CD14-positive monocyte (primary cell): ENCODE data around the gene PHF21B. TPM values are rescaled to one million over a fixed set of nuclear protein-coding genes. Genes with fewer than 3 reads are reported as not detected.

ENCODE experiments used
- DNase-seq, 3 donors: peaks; one replicate each; pipeline ENCODE4 v3.0.0-alpha.2; 2011 to 2022
- H2AFZ ChIP-seq: 2 replicates; pipeline ENCODE4 v1.6.0; 2012; ENCODE audit warnings: mild to moderate bottlenecking, low read depth, low read length, inconsistent platforms; ENCODE audit not compliant: insufficient read depth, poor library complexity, severe bottlenecking
- H3K27ac ChIP-seq, 2 donors: 1 replicate in 1 of 2; 2 replicates in 1 of 2; pipeline ENCODE4 v1.5.1; 2012 to 2013; ENCODE audit warnings: low read length in 2 of 2, control low read depth in 1 of 2, inconsistent platforms in 1 of 2, low read depth in 1 of 2, mild to moderate bottlenecking in 1 of 2
- H3K27me3 ChIP-seq, 2 donors: one replicate each; pipeline versions ENCODE4 v1.6.0 to v1.6.1; 2011 to 2013; ENCODE audit warnings: low read length in 2 of 2; ENCODE audit not compliant: control insufficient read depth in 2 of 2, insufficient read depth in 2 of 2
- H3K36me3 ChIP-seq, 2 donors: replicated peaks in 1 of 2; 1 replicate in 1 of 2; 2 replicates in 1 of 2; pipeline versions ENCODE4 v1.5.1 to v1.6.1; 2012 to 2013; ENCODE audit warnings: low read length in 2 of 2, control low read depth in 1 of 2, inconsistent platforms in 1 of 2, mild to moderate bottlenecking in 1 of 2; ENCODE audit not compliant: insufficient read depth in 2 of 2, control insufficient read depth in 1 of 2
- H3K4me1 ChIP-seq, 2 donors: 1 replicate in 1 of 2; 2 replicates in 1 of 2; pipeline versions ENCODE4 v1.5.1 to v1.6.1; 2012 to 2013; ENCODE audit warnings: low read length in 2 of 2, control low read depth in 1 of 2, inconsistent platforms in 1 of 2, mild to moderate bottlenecking in 1 of 2, moderate library complexity in 1 of 2; ENCODE audit not compliant: insufficient read depth in 2 of 2, control insufficient read depth in 1 of 2
- H3K4me2 ChIP-seq: replicated peaks from 2 replicates; pipeline ENCODE3; 2012; ENCODE audit warnings: low read length, moderate library complexity, mild to moderate bottlenecking; ENCODE audit not compliant: poor library complexity, severe bottlenecking; ENCODE audit errors: extremely low read depth
- H3K4me3 ChIP-seq, 3 experiments: fragments of 200-600 bp in 1 of 3; sonication (generic) in 1 of 3; replicated peaks in 1 of 3; 1 replicate in 2 of 3; 2 replicates in 1 of 3; pipeline ENCODE4 v1.5.1; 2011 to 2013; ENCODE audit warnings: low read length in 3 of 3, mild to moderate bottlenecking in 3 of 3, control low read depth in 2 of 3, low read depth in 2 of 3, inconsistent platforms in 1 of 3, moderate library complexity in 1 of 3
- H3K79me2 ChIP-seq: 2 replicates; pipeline ENCODE4 v1.6.0; 2012; ENCODE audit warnings: mild to moderate bottlenecking, control low read depth, inconsistent platforms, low read length, moderate library complexity; ENCODE audit not compliant: insufficient read depth
- H3K9ac ChIP-seq: 2 replicates; pipeline ENCODE4 v1.6.0; 2017; ENCODE audit warnings: low read length, mild to moderate bottlenecking; ENCODE audit not compliant: insufficient read depth, poor library complexity, severe bottlenecking
- H3K9me3 ChIP-seq, 2 donors: replicated peaks in 1 of 2; 1 replicate in 1 of 2; 2 replicates in 1 of 2; pipeline versions ENCODE4 v1.5.1 to v1.6.1; 2012 to 2013; ENCODE audit warnings: low read length in 2 of 2, control low read depth in 1 of 2; ENCODE audit not compliant: control insufficient read depth in 1 of 2, insufficient read depth in 1 of 2
- H4K20me1 ChIP-seq: 2 replicates; pipeline ENCODE4 v1.6.0; 2012; ENCODE audit warnings: mild to moderate bottlenecking, low read length, control low read depth, moderate library complexity; ENCODE audit not compliant: insufficient read depth
- H3K27ac Mint-ChIP-seq, 7 donors: one replicate each; pipeline ENCODE4 v1.8.0; 2020; ENCODE audit warnings: mild to moderate bottlenecking in 7 of 7, mixed read lengths in 7 of 7, moderate library complexity in 6 of 7, inconsistent platforms in 2 of 7
- H3K27me3 Mint-ChIP-seq, 3 donors: one replicate each; pipeline ENCODE4 v1.8.0; 2021 to 2022; ENCODE audit warnings: low read depth in 3 of 3, mild to moderate bottlenecking in 3 of 3, mixed read lengths in 3 of 3, moderate library complexity in 3 of 3, inconsistent platforms in 1 of 3
- H3K36me3 Mint-ChIP-seq, 2 donors: one replicate each; pipeline ENCODE4 v1.8.0; 2020; ENCODE audit warnings: mixed read lengths in 2 of 2, inconsistent platforms in 1 of 2, mild to moderate bottlenecking in 1 of 2
- H3K4me1 Mint-ChIP-seq: one replicate; pipeline ENCODE4 v1.8.0; 2020; ENCODE audit warnings: mild to moderate bottlenecking, mixed read lengths
- H3K4me3 Mint-ChIP-seq, 2 donors: one replicate each; pipeline ENCODE4 v1.8.0; 2020; ENCODE audit warnings: mild to moderate bottlenecking in 2 of 2, mixed read lengths in 2 of 2, moderate library complexity in 1 of 2
- H3K9me3 Mint-ChIP-seq, 7 donors: one replicate each; pipeline ENCODE4 v1.8.0; 2020 to 2022; ENCODE audit warnings: mixed read lengths in 7 of 7, mild to moderate bottlenecking in 6 of 7, moderate library complexity in 6 of 7, inconsistent platforms in 2 of 7
- WGBS: methylation state at CpG from one replicate; pipeline ENCODE4 v1.1.5; 2013; ENCODE audit warnings: missing lambda C conversion rate; ENCODE audit not compliant: insufficient coverage; 5-methylcytosine and 5-hydroxymethylcytosine counted together
- intact Hi-C, 2 donors: fragments of 100-400 bp; cut with micrococcal nuclease; formaldehyde crosslinking; loops; one replicate each; pipeline versions ENCODE4 v1.15.0 to v1.15.1; 2023
- polyA plus RNA-seq, 3 donors: library from polyadenylated mRNA; depleted of rRNA in 1 of 3; unstranded in 2 of 3; stranded (reverse) in 1 of 3; fragments of 300-500 nt in 2 of 3; fragments of >200 nt in 1 of 3; fragmentation: Illumina TruSeq in 2 of 3; gene quantifications; 1 replicate in 2 of 3; 2 replicates in 1 of 3; pipeline ENCODE4 v1.2.3, GENCODE V29; 2012 to 2021
- TF ChIP-seq, protein P1 (sequence below): fragments of 200-600 bp; IDR thresholded peaks from one replicate; pipeline ENCODE4 v1.8.0; 2022; ENCODE audit warnings: antibody characterized with exemption, mild to moderate bottlenecking

Gene PHF21B
- polyA plus RNA-seq, 3 donors = not detected

DNA sequence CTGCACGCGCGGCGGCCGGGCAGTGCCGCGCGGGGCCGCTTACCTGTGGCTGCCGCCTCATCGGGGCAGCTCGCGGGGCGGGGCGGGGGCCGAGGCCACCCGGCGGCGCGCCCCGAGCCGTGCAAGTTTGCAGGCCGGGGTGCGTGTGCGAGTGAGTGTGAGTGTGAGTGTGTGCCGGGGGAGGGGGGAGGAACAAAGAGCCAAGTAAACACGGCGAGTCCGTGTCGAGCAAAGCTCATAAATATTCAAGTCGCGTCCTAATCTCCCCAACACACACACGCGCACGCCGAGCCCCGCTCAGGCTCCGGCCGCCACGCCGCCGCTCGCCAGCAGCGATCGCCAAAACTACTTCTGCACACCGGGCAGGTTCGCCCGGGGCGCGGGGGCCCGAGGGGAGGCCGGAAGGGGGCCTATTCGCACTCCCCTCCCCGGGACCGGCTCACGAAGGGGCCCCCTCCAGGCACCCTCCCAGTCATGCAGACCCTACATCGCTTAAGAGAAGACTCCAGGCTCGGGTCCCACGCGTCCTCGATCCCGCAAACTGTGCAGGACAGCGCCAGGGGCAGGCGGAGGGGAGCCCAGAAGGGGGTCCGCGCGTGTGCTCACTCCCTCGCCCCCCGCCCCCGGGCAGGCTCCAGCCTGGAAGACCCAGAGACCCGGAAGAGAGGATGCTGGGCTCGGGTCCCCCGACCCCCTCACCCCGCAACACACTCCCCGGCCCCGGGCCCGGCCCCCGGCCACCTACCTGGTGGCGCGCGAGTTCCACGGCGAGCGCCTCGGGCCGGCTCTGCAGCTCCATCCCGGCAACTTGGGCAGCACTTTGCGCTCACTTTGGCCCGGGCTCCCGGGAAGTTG, 827 bp downstream of the PHF21B start:
- no peak overlapping the region for H3K9ac ChIP-seq
- no peak overlapping the region for H2AFZ ChIP-seq
- H3K27ac Mint-ChIP-seq = no peak overlapping the region
- peaks cover 0 to 3% of the 10 kb centered on the region in 2 donors for H3K36me3 Mint-ChIP-seq
- H3K9me3 Mint-ChIP-seq = peaks cover 0 to 17% (median 5%) of the 10 kb centered on the region in 7 donors
- H3K4me3 ChIP-seq = no peak overlapping the region
- no peaks in the 10 kb centered on the region for H4K20me1 ChIP-seq
- peak overlapping the region; percentile 15 for H3K4me2 ChIP-seq
- DNase-seq = no peak
- H3K9me3 ChIP-seq = peaks cover 0 to 28% of the 10 kb centered on the region in 2 donors
- no peaks in the 10 kb centered on the region for H3K36me3 ChIP-seq
- under 1% methylated on average over 86 of the region's 90 CpGs for WGBS
- no peaks in the 10 kb centered on the region for H3K79me2 ChIP-seq
- H3K27me3 ChIP-seq = peaks cover 47 to 75% of the 10 kb centered on the region in 2 donors
- intact Hi-C loops = no loop called here
- TF ChIP-seq, protein P1, sequence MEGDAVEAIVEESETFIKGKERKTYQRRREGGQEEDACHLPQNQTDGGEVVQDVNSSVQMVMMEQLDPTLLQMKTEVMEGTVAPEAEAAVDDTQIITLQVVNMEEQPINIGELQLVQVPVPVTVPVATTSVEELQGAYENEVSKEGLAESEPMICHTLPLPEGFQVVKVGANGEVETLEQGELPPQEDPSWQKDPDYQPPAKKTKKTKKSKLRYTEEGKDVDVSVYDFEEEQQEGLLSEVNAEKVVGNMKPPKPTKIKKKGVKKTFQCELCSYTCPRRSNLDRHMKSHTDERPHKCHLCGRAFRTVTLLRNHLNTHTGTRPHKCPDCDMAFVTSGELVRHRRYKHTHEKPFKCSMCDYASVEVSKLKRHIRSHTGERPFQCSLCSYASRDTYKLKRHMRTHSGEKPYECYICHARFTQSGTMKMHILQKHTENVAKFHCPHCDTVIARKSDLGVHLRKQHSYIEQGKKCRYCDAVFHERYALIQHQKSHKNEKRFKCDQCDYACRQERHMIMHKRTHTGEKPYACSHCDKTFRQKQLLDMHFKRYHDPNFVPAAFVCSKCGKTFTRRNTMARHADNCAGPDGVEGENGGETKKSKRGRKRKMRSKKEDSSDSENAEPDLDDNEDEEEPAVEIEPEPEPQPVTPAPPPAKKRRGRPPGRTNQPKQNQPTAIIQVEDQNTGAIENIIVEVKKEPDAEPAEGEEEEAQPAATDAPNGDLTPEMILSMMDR = no peak
- H3K4me3 Mint-ChIP-seq = peak overlapping the region in 1 of 2 donors; percentile 51
- H3K27ac ChIP-seq = no peak overlapping the region
- H3K27me3 Mint-ChIP-seq = peaks cover 68 to 86% (median 73%) of the 10 kb centered on the region in 3 donors
- H3K4me1 ChIP-seq = peaks cover 0 to 6% of the 10 kb centered on the region in 2 donors
- H3K4me1 Mint-ChIP-seq = peaks cover 10% of the 10 kb centered on the region

DNA sequence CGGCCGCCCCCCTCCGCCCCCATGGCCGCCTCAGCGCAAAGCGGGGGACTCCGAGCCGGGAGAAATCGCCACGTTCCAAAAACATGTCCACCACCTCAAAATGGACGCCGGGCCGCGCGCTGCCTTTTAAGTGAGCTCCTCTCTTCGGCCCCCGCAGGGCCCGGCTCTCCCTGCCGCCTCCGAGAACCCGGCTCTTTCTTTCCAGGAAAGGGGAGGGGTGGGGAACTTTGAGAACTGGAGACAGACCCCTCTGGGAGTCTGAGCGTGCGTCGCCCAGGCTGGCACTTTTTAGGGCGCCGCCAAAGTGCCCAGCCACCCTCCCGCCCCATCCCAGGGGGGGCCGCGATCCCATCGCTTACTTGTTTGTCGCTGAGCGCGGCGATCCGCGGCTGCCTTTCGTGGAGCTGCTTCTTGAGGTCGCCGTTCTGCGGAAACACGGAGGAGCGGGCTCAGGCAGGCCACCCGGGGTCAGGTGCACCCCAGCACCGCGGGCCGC, 1.6 kb downstream of the PHF21B start:
- no peak overlapping the region for H3K9ac ChIP-seq
- intact Hi-C loops = no loop called here
- TF ChIP-seq, protein P1 = no peak
- H3K27ac ChIP-seq = no peak overlapping the region
- H3K9me3 Mint-ChIP-seq = peaks cover 0 to 17% (median 5%) of the 10 kb centered on the region in 7 donors
- H3K27ac Mint-ChIP-seq = no peak overlapping the region
- peaks cover 66 to 82% (median 71%) of the 10 kb centered on the region in 3 donors for H3K27me3 Mint-ChIP-seq
- H3K4me1 Mint-ChIP-seq = peaks cover 10% of the 10 kb centered on the region
- no peaks in the 10 kb centered on the region for H3K79me2 ChIP-seq
- peak overlapping the region; percentile 50 for H2AFZ ChIP-seq
- H3K4me1 ChIP-seq = peaks cover 0 to 6% of the 10 kb centered on the region in 2 donors
- no peaks in the 10 kb centered on the region for H3K36me3 ChIP-seq
- peaks cover 47 to 80% of the 10 kb centered on the region in 2 donors for H3K27me3 ChIP-seq
- H3K36me3 Mint-ChIP-seq = peaks cover 0 to 3% of the 10 kb centered on the region in 2 donors
- H3K4me2 ChIP-seq = peak overlapping the region; percentile 66
- no peaks in the 10 kb centered on the region for H4K20me1 ChIP-seq
- H3K9me3 ChIP-seq = peaks cover 0 to 28% of the 10 kb centered on the region in 2 donors
- peak overlapping the region; percentile 52 to 77 for H3K4me3 Mint-ChIP-seq
- H3K4me3 ChIP-seq = peak overlapping the region in 2 of 3 experiments; percentile 7 to 63
- DNase-seq = no peak
- WGBS = 2% methylated on average over 39 of the region's 46 CpGs
